Activated CD4-positive, alpha-beta T cell treated with anti-CD3 and anti-CD28 coated beads, Interleukin-2, amount 50 U/mL, for 16 hours (primary cell): Measurements from ENCODE around the gene POU6F1.
"Not testable (repeated sequence)": the region's sequence is repeated elsewhere in the genome, so short reads cannot be mapped to it uniquely, and the experiment has no call there.

Experiments
- DNase-seq: peaks from one replicate; pipeline ENCODE4 v3.0.0-alpha.2; 2020

The POU6F1 gene

GRCh38 chr12:51217968-51218606 lies at the start of gene POU6F1:
Gene POU6F1, minus strand, starts transcription at chr12:51218062. Its CDS starts 11,226 bp downstream, at chr12:51206836.
- DNase-seq = peak; percentile 65

GRCh38 chr12:51265024-51265423 lies 47.2 kb upstream of the POU6F1 start:
- DNase-seq = peak; percentile 35

- no peak for DNase-seq
Measured at GRCh38 chr12:51264297-51264696, 46.4 kb upstream of the POU6F1 start.

GRCh38 chr12:51263341-51263740 lies 45.5 kb upstream of the POU6F1 start:
- no peak for DNase-seq

- DNase-seq = no peak
Measured at GRCh38 chr12:51262758-51263177, 44.9 kb upstream of the POU6F1 start.

- not testable (repeated sequence) for DNase-seq
Measured at GRCh38 chr12:51259600-51259999, 41.7 kb upstream of the POU6F1 start.

- DNase-seq = no peak
Measured at GRCh38 chr12:51254536-51254935, 36.7 kb upstream of the POU6F1 start.

GRCh38 chr12:51253276-51253675 lies 35.4 kb upstream of the POU6F1 start:
- no peak for DNase-seq

GRCh38 chr12:51247523-51248206 lies 29.8 kb upstream of the POU6F1 start:
- DNase-seq = no peak

- peak; percentile 51 for DNase-seq
Measured at GRCh38 chr12:51246254-51246853, 28.5 kb upstream of the POU6F1 start.

- DNase-seq = no peak
Measured at GRCh38 chr12:51245476-51246253, 27.8 kb upstream of the POU6F1 start.

GRCh38 chr12:51244269-51244668 lies 26.4 kb upstream of the POU6F1 start:
- DNase-seq = no peak

GRCh38 chr12:51242876-51243275 lies 25.0 kb upstream of the POU6F1 start:
- DNase-seq = no peak

- DNase-seq = no peak
Measured at GRCh38 chr12:51242120-51242519, 24.3 kb upstream of the POU6F1 start.

- no peak for DNase-seq
Measured at GRCh38 chr12:51240971-51241370, 23.1 kb upstream of the POU6F1 start.

GRCh38 chr12:51238510-51239334 lies 20.9 kb upstream of the POU6F1 start, which contains the start of gene DAZAP2:
Gene DAZAP2, plus strand, starts transcription at chr12:51238826. Its CDS starts 82 bp downstream, at chr12:51238908.
- peak; percentile 97 for DNase-seq

- DNase-seq = no peak
Measured at GRCh38 chr12:51238037-51238509, 20.2 kb upstream of the POU6F1 start.

GRCh38 chr12:51234530-51234929 lies 16.7 kb upstream of the POU6F1 start:
- DNase-seq = no peak

- DNase-seq = no peak
Measured at GRCh38 chr12:51232642-51233041, 14.8 kb upstream of the POU6F1 start.

- no peak for DNase-seq
Measured at GRCh38 chr12:51229116-51229809, 11.4 kb upstream of the POU6F1 start.

GRCh38 chr12:51227962-51228361 lies 10.1 kb upstream of the POU6F1 start:
- DNase-seq = no peak

GRCh38 chr12:51227112-51227511 lies 9.2 kb upstream of the POU6F1 start:
- not testable (repeated sequence) for DNase-seq
